Activated naive CD8-positive, alpha-beta T cell treated with anti-CD3 and anti-CD28 coated beads, Interleukin-2, amount 50 U/mL, for 24 hours (primary cell): ENCODE measurements around the gene CKS2.
"Not testable (repeated sequence)": the region's sequence is repeated elsewhere in the genome, so short reads cannot be mapped to it uniquely, and the experiment has no call there.

ENCODE experiments used
- ATAC-seq: fragments of 150-1000 bp; cut with Tn5 transposase; one replicate; pipeline ENCODE4 v1.10.0; 2021
- DNase-seq: peaks from one replicate; pipeline ENCODE4 v3.0.0; 2021
- H3K27ac Mint-ChIP-seq: one replicate; pipeline ENCODE4 v1.8.0; 2021; ENCODE audit warnings: mild to moderate bottlenecking, mixed read lengths
- H3K27me3 Mint-ChIP-seq: one replicate; pipeline ENCODE4 v1.8.0; 2021; ENCODE audit warnings: mixed read lengths
- H3K36me3 Mint-ChIP-seq: one replicate; pipeline ENCODE4 v1.8.0; 2021; ENCODE audit warnings: low read depth, mixed read lengths
- H3K4me1 Mint-ChIP-seq: one replicate; pipeline ENCODE4 v1.8.0; 2021; ENCODE audit warnings: mixed read lengths
- H3K4me3 Mint-ChIP-seq: one replicate; pipeline ENCODE4 v1.8.0; 2021; ENCODE audit warnings: mild to moderate bottlenecking, moderate library complexity, mixed read lengths
- H3K9me3 Mint-ChIP-seq: one replicate; pipeline ENCODE4 v1.8.0; 2021; ENCODE audit warnings: mixed read lengths

CKS2 gene

GRCh38 chr9:89301996-89302395 is 9.0 kb upstream of the CKS2 start:
- not testable (repeated sequence) for H3K9me3 Mint-ChIP-seq, DNase-seq, H3K4me1 Mint-ChIP-seq, H3K36me3 Mint-ChIP-seq, H3K27me3 Mint-ChIP-seq, ATAC-seq, H3K4me3 Mint-ChIP-seq, H3K27ac Mint-ChIP-seq

DNA sequence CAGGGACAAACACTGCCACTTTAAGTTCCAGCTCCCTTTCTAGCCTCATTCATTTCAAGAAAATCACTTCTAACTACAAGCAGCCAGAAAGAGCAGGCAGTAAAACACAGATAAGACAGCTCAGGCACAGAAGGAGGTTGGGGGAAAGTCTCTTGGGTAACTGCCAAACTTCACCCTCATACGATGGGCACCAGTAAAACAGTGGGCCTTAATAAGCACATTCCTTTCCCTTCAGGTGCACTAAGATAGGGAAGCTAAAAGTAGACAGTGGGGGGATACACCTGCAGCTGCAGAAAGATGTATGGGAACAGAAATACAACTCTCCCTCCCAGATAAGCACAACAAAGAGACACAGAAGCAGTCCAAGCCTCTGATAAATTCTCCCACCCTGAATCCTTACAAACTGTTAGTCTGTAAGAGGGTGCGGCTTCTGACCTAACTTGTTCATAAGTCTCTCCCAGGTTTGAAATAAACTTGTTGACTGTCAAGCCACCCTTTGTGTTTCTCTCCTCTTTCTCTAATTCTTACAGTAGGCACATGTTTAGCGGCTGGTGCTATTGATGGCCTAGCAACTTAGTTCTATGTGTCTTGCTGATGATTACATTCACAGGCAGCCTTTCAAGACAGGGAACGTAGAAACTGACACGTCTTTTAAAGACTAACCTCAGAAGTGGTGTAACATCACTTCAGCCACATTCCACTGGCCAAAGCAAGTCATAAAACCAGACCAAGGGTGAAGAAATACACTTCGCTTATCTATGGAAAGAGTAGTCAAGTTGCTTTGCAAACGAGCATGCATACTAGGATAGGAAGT is 6.8 kb upstream of the CKS2 start:
- ATAC-seq (no peak), DNase-seq (no peak)
- Mint-ChIP-seq H3K9me3 (no peaks in the 10 kb centered on the region), H3K27ac (no peak overlapping the region), H3K27me3 (no peaks in the 10 kb centered on the region), H3K4me1 (peaks cover 9% of the 10 kb centered on the region), H3K36me3 (peaks cover 11% of the 10 kb centered on the region), H3K4me3 (no peak overlapping the region)

DNA sequence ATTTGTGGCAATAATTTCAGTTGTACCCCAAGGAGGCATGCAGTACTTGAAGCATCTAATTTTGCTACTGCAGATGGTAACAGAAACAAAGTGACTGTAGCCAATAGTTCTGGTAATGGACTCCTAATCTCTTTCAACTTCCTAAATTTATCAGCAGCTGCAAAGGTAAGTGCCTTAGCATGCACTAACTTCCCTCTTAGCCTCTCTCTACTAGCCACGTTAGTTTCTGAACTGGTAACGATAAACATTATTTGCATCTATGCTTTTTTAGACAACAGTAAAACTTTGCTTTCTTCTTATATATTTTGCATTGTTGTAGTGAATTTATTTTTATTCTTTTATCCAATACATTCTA is 6.2 kb upstream of the CKS2 start:
- no peak for DNase-seq

DNA sequence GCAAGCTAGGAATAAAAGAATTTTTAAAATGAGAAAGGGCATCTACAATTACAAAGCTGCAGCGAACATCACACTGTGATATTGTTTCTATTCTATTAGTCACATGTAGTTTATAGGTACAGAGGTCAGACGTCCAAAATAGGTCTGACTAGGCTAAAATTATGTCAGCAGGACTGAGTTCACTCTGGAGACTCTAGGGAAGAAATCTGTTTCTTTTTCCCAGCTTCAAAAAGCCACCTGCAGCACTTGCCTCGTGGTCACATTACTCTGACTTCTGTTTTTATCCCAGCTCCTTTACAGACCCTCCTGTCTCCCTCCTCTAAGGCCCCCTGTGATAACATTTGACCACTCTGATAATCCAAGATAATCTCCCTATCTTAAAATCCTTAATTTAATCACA is 5.1 kb upstream of the CKS2 start:
- DNase-seq (no peak), ATAC-seq (no peak)
- no peak overlapping the region for H3K27ac Mint-ChIP-seq
- peaks cover 15% of the 10 kb centered on the region for H3K36me3 Mint-ChIP-seq
- H3K4me3 Mint-ChIP-seq, result no peak overlapping the region
- no peaks in the 10 kb centered on the region for H3K9me3 Mint-ChIP-seq
- H3K27me3 Mint-ChIP-seq, result peaks cover 3% of the 10 kb centered on the region
- H3K4me1 Mint-ChIP-seq, result peaks cover 22% of the 10 kb centered on the region

More for the DNA sequence above, 6.2 kb upstream of the CKS2 start:
- Mint-ChIP-seq H3K9me3 (no peaks in the 10 kb centered on the region), H3K4me3 (no peak overlapping the region), H3K4me1 (peaks cover 15% of the 10 kb centered on the region), H3K27ac (no peak overlapping the region), H3K36me3 (peaks cover 11% of the 10 kb centered on the region), H3K27me3 (no peaks in the 10 kb centered on the region)
- no peak for ATAC-seq

DNA sequence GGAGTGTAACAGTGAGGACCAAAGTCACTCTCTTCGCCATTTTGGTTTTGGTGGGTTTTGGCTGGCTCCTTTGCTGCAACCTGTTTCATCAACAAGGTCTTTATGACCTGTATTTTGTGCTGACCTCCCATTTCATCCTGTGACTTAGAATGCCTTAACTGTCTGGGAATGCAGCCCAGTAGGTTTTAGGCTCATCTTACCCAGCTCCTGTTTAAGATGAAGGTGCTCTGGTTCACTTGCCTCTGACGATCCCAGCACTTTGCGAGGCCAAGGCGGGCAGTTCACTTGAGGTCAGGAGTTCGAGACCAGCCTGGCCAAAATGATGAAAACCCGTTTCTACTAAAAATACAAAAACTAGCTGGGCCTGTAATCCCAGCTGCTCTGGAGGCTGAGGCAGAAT is 1.8 kb upstream of the CKS2 start:
- Mint-ChIP-seq H3K4me1 (peaks cover 49% of the 10 kb centered on the region), H3K9me3 (no peaks in the 10 kb centered on the region), H3K4me3 (peak overlapping the region; percentile 90), H3K36me3 (peaks cover 43% of the 10 kb centered on the region), H3K27me3 (peaks cover 6% of the 10 kb centered on the region), H3K27ac (peak overlapping the region; percentile 100)
- no peak for DNase-seq
- no peak for ATAC-seq

GRCh38 chr9:89309608-89310474 is 1.2 kb upstream of the CKS2 start:
- H3K4me1 Mint-ChIP-seq, result peaks cover 56% of the 10 kb centered on the region
- peaks cover 6% of the 10 kb centered on the region for H3K27me3 Mint-ChIP-seq
- DNase-seq (peak; percentile 28), ATAC-seq (peak; percentile 17)
- H3K4me3 Mint-ChIP-seq, result peak overlapping the region; percentile 90
- H3K36me3 Mint-ChIP-seq, result peaks cover 50% of the 10 kb centered on the region
- no peaks in the 10 kb centered on the region for H3K9me3 Mint-ChIP-seq
- peak overlapping the region; percentile 100 for H3K27ac Mint-ChIP-seq

DNA sequence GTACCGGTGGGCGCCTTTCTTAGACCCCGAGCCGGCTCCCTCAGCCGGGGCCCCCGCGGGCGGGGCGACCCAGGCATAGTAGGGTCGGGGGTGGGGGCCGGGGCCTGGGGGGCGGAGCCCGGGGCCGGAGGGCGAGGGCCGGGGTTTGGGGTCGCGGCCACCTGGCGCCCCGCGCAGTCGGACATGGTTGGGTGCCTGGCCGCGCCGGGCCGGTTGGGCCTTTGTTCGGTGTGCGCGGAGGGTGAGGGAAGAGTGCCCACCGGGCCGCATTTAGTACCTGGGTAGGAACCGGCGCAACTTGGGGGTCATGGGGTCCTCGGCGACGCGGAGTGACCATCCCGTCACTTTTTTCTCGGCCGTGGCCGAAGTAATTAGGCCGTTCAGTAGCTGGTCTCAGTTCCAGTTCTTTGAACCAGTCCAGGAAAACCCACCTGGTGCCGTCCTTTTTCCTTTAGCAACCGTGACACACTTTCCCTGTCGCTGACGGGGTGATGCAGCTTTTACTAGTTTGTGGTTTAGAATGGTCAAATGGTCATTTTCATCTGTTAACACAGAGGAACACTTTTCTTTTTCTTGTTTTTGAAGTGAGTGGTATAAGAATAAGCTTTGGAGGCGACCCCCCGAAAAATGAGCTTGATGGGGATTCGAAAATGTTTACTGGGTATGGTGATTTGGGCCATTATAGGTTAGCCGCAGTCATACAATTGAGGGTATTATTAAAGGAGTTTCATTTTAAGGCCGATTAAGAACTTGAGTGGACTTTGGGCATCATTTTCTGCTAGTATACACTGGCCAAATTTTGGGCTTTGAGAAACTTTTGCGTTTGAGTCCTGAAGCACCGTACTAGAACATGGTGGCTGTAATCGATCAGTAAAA is 589 bp downstream of the CKS2 start:
- H3K36me3 Mint-ChIP-seq, result peaks cover 65% of the 10 kb centered on the region
- peak overlapping the region; percentile 90 for H3K4me3 Mint-ChIP-seq
- ATAC-seq (peak; percentile 2), DNase-seq (no peak)
- H3K9me3 Mint-ChIP-seq, result no peaks in the 10 kb centered on the region
- peaks cover 6% of the 10 kb centered on the region for H3K27me3 Mint-ChIP-seq
- H3K27ac Mint-ChIP-seq, result peak overlapping the region; percentile 100
- H3K4me1 Mint-ChIP-seq, result peaks cover 70% of the 10 kb centered on the region

DNA sequence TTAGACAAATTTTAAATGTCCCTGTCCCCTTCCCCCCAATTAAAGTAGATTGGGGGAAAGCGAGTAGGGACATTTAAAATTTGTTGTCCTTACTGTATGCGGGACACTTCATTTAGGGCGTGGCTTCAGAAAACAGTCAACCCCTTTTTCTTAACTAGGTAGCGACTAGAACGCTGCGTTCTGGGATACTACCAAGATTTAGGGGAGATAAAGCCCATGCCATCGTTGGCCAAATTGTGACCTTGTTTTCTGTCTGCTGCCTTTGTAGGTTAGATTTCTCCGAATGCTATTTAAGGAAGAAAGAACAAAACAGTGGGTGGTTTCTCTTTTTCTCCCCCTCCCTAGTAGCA is 1.2 kb downstream of the CKS2 start:
- DNase-seq (no peak), ATAC-seq (no peak)
- Mint-ChIP-seq H3K4me3 (peak overlapping the region; percentile 90), H3K27me3 (peaks cover 6% of the 10 kb centered on the region), H3K9me3 (no peaks in the 10 kb centered on the region), H3K4me1 (peaks cover 73% of the 10 kb centered on the region), H3K36me3 (peaks cover 66% of the 10 kb centered on the region), H3K27ac (peak overlapping the region; percentile 75)

DNA sequence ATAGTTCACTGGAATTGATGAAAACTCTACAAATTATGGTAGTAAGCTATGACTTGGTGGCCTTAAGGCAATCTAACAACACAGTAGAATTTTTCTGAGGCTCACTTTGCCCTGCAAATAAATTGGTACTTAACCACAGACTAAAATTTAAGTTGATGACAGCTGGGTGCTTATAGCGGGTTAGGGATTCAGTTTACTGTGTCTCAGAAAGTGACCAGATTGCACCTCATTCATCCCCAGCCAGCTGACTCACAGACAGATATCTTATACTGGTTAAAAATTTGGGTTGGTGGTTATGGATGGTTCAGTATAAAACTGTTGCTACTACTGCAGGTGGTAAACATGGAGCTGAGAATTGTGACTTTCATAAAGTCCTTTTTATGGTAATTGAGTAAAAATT is 2.8 kb downstream of the CKS2 start:
- Mint-ChIP-seq H3K36me3 (peaks cover 72% of the 10 kb centered on the region), H3K4me3 (peak overlapping the region; percentile 90), H3K9me3 (no peaks in the 10 kb centered on the region), H3K27ac (peak overlapping the region; percentile 75), H3K27me3 (peaks cover 6% of the 10 kb centered on the region), H3K4me1 (peaks cover 81% of the 10 kb centered on the region)
- no peak for DNase-seq
- no peak for ATAC-seq

- peaks cover 76% of the 10 kb centered on the region for H3K36me3 Mint-ChIP-seq
- peak overlapping the region; percentile 68 for H3K27ac Mint-ChIP-seq
- H3K4me3 Mint-ChIP-seq, result peak overlapping the region; percentile 90
- H3K4me1 Mint-ChIP-seq, result peaks cover 79% of the 10 kb centered on the region
- no peaks in the 10 kb centered on the region for H3K9me3 Mint-ChIP-seq
- ATAC-seq (no peak), DNase-seq (no peak)
- peaks cover 6% of the 10 kb centered on the region for H3K27me3 Mint-ChIP-seq
Measured at GRCh38 chr9:89314955-89315354, 4.0 kb downstream of the CKS2 start.

GRCh38 chr9:89315482-89315881 is 4.5 kb downstream of the CKS2 start:
- no peak for DNase-seq
- H3K27ac Mint-ChIP-seq, result peak overlapping the region; percentile 68
- H3K9me3 Mint-ChIP-seq, result no peaks in the 10 kb centered on the region
- no peak overlapping the region for H3K4me3 Mint-ChIP-seq
- H3K27me3 Mint-ChIP-seq, result peaks cover 6% of the 10 kb centered on the region
- H3K36me3 Mint-ChIP-seq, result peaks cover 81% of the 10 kb centered on the region
- peaks cover 82% of the 10 kb centered on the region for H3K4me1 Mint-ChIP-seq
- ATAC-seq, result no peak

DNA sequence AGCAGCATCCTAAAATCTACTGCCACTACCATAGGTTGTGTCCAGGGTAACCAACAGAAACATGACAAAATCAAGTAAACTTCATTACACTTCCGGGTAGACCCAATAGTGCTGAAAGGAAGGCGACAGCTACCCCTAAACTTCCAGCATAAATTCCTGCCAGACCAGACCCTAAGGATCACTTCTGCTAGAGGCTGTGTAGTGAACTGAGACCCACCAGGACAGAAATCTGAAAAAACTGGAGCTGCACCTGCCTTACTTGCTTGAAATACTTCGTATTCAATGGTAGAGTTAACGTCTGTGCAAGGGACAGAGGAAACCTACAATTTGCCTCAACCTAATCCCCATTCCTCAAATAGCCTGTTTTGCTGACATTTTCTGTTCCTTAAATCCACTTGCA is 6.3 kb downstream of the CKS2 start:
- peaks cover 89% of the 10 kb centered on the region for H3K4me1 Mint-ChIP-seq
- peaks cover 80% of the 10 kb centered on the region for H3K36me3 Mint-ChIP-seq
- H3K27me3 Mint-ChIP-seq, result no peaks in the 10 kb centered on the region
- DNase-seq (peak; percentile 3), ATAC-seq (no peak)
- H3K27ac Mint-ChIP-seq, result peak overlapping the region; percentile 97
- H3K4me3 Mint-ChIP-seq, result peak overlapping the region; percentile 88
- H3K9me3 Mint-ChIP-seq, result no peaks in the 10 kb centered on the region

DNA sequence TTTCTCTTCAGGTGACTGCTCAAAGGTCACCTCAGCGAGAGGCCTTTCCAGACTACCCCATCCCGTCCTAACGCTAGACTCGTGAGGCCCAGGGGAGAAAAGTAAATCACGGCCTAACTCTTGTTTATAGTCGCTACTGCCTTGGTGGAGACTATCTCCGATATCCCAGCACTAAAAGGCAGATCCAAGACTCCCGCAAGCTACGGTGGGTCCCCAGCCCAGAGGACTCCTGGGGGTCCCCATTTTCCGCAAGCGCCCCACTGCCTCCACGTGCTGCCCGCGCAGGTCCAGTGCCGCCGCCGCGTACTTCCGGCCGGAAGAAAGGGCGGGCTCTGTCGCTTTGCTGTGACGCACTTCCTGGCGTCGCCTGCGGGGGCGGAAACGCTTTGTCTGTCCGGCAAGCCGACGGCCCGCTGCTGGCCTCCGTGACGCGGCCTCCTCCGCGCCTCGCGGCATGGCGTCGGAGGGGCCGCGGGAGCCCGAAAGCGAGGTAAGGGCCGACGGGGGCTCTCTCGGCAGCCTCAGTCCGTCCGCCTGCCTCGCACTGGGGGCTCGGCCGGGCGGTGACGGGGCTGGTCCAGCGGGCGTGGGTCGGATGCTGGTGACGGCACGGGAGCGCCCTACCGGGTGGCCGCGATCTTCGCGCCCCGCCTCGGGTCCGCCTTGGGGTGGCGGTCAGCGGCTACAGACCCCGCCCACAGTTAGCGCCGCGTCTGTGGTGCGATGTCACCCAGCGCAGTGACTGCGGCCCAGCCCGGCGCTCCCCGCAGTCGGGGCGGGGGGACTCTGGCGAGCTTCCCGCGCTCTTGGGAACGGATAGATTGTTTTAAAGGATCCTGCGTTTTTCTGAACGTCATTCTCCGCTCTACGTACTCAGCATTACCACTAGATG is 7.4 kb downstream of the CKS2 start, which contains the start of gene SECISBP2:
SECISBP2 (plus strand) TSS at position 378 of the 892 bp plus-strand sequence; CDS start at position 455, 77 bp downstream.
- DNase-seq, result peak; percentile 97
- Mint-ChIP-seq H3K27me3 (no peaks in the 10 kb centered on the region), H3K4me3 (peak within 1 kb of the TSS; percentile 88), H3K9me3 (no peaks in the 10 kb centered on the region), H3K36me3 (peaks cover 77% of the 10 kb centered on the region), H3K4me1 (peaks cover 89% of the 10 kb centered on the region), H3K27ac (peak within 1 kb of the TSS; percentile 99)
- peak; percentile 94 for ATAC-seq
